ENCODE data around the gene LCA5.

Gene LCA5

DNA sequence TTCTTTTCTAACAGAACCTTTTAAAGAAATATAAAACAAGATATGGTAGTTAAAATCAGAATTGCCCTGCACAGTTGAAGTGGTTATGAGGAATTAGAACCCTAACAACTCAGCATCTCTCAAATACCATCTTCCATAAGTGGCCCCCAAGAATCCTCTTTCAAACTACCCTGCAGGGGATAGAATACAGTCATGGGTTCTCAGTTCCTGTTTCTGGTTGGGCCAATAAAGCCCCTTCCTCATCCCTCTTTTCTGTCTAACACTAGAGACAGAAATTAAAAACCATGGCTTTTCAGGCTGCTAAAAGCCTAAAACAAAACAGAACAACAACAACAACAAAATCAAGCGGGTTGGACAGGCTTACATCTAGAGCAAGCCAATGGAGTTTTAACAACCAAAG is 6.7 kb upstream of the LCA5 start:
- H3K36me3 ChIP-seq (ENCODE audit: control insufficient read depth in 2 of 2, insufficient read depth in 1 of 2, low read length in 2 of 2), result peaks cover 0 to 11% of the 10 kb centered on the region in 2 experiments; a peak in 1 of 3 replicates
- peaks cover 15% of the 10 kb centered on the region for H3K4me1 ChIP-seq (ENCODE audit: control insufficient read depth, insufficient read depth, low read length)
- ChIA-PET POLR2A (interaction anchor here (1.2 kb wide), 1 partner anchor 57 kb away, joined by 3 read pairs; no protein-coding TSS in a partner anchor), CTCF (interaction anchor here (1.2 to 2.5 kb wide), 4 partner anchors 8 to 174 kb away, joined by 3 to 16 read pairs (median 6); partner anchors contain the start of gene LCA5)
- H3K4me3 ChIP-seq (ENCODE audit: low read depth, low read length), result no peak overlapping the region
- no peaks in the 10 kb centered on the region for H3K9me3 ChIP-seq (ENCODE audit: control insufficient read depth, insufficient read depth, low read depth, low read length)
- peak overlapping the region; percentile 21; the same call in 1 of the 2 replicates for H3K27ac ChIP-seq (ENCODE audit: extremely low read depth, low read depth, low read length)
- TF ChIP-seq, protein P1, sequence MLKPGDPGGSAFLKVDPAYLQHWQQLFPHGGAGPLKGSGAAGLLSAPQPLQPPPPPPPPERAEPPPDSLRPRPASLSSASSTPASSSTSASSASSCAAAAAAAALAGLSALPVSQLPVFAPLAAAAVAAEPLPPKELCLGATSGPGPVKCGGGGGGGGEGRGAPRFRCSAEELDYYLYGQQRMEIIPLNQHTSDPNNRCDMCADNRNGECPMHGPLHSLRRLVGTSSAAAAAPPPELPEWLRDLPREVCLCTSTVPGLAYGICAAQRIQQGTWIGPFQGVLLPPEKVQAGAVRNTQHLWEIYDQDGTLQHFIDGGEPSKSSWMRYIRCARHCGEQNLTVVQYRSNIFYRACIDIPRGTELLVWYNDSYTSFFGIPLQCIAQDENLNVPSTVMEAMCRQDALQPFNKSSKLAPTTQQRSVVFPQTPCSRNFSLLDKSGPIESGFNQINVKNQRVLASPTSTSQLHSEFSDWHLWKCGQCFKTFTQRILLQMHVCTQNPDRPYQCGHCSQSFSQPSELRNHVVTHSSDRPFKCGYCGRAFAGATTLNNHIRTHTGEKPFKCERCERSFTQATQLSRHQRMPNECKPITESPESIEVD (tag by site-specific recombination; IDR thresholded peaks at IDR 0.05), result no peak
- no peak for TF ChIP-seq YY2 (tag by site-specific recombination; IDR thresholded peaks at IDR 0.05)
- TF ChIP-seq, protein P2, sequence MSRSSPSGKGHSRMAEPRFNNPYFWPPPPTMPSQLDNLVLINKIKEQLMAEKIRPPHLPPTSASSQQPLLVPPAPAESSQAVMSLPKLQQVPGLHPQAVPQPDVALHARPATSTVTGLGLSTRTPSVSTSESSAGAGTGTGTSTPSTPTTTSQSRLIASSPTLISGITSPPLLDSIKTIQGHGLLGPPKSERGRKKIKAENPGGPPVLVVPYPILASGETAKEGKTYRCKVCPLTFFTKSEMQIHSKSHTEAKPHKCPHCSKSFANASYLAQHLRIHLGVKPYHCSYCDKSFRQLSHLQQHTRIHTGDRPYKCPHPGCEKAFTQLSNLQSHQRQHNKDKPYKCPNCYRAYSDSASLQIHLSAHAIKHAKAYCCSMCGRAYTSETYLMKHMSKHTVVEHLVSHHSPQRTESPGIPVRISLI (tag by site-specific recombination; IDR thresholded peaks at IDR 0.05), result no peak
- TF ChIP-seq ZNF133 (tag by site-specific recombination; IDR thresholded peaks at IDR 0.05), result no peak
- TF ChIP-seq, protein P3, sequence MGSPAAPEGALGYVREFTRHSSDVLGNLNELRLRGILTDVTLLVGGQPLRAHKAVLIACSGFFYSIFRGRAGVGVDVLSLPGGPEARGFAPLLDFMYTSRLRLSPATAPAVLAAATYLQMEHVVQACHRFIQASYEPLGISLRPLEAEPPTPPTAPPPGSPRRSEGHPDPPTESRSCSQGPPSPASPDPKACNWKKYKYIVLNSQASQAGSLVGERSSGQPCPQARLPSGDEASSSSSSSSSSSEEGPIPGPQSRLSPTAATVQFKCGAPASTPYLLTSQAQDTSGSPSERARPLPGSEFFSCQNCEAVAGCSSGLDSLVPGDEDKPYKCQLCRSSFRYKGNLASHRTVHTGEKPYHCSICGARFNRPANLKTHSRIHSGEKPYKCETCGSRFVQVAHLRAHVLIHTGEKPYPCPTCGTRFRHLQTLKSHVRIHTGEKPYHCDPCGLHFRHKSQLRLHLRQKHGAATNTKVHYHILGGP (tag by site-specific recombination; IDR thresholded peaks at IDR 0.05), result no peak
- TF ChIP-seq, protein P4, sequence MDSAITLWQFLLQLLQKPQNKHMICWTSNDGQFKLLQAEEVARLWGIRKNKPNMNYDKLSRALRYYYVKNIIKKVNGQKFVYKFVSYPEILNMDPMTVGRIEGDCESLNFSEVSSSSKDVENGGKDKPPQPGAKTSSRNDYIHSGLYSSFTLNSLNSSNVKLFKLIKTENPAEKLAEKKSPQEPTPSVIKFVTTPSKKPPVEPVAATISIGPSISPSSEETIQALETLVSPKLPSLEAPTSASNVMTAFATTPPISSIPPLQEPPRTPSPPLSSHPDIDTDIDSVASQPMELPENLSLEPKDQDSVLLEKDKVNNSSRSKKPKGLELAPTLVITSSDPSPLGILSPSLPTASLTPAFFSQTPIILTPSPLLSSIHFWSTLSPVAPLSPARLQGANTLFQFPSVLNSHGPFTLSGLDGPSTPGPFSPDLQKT (IDR thresholded peaks at IDR 0.05; ENCODE audit: borderline replicate concordance, low read depth, low read length), result no peak
- TF ChIP-seq ZNF121 (tag by site-specific recombination; IDR thresholded peaks at IDR 0.05), result no peak
- no peak for TF ChIP-seq ZBTB20 (tag by site-specific recombination; IDR thresholded peaks at IDR 0.05)
- TF ChIP-seq ZXDB (tag by site-specific recombination; IDR thresholded peaks at IDR 0.05), result no peak
- TF ChIP-seq ZNF830 (tag by site-specific recombination; IDR thresholded peaks at IDR 0.05; ENCODE audit: low read depth), result no peak
- no peak for TF ChIP-seq ZNF23 (tag by site-specific recombination; IDR thresholded peaks at IDR 0.05; ENCODE audit: borderline replicate concordance)
- no peak for TF ChIP-seq REPIN1 (tag by site-specific recombination; IDR thresholded peaks at IDR 0.05; ENCODE audit: low read depth)
- no peak for TF ChIP-seq ZFHX2 (tag by site-specific recombination; conservative IDR thresholded peaks at IDR 0.05)
- TF ChIP-seq, protein P5, sequence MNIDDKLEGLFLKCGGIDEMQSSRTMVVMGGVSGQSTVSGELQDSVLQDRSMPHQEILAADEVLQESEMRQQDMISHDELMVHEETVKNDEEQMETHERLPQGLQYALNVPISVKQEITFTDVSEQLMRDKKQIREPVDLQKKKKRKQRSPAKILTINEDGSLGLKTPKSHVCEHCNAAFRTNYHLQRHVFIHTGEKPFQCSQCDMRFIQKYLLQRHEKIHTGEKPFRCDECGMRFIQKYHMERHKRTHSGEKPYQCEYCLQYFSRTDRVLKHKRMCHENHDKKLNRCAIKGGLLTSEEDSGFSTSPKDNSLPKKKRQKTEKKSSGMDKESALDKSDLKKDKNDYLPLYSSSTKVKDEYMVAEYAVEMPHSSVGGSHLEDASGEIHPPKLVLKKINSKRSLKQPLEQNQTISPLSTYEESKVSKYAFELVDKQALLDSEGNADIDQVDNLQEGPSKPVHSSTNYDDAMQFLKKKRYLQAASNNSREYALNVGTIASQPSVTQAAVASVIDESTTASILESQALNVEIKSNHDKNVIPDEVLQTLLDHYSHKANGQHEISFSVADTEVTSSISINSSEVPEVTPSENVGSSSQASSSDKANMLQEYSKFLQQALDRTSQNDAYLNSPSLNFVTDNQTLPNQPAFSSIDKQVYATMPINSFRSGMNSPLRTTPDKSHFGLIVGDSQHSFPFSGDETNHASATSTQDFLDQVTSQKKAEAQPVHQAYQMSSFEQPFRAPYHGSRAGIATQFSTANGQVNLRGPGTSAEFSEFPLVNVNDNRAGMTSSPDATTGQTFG (tag by site-specific recombination; IDR thresholded peaks at IDR 0.05; ENCODE audit: borderline replicate concordance), result no peak
- TF ChIP-seq ZNF585B (tag by site-specific recombination; IDR thresholded peaks at IDR 0.05), result no peak
- TF ChIP-seq, protein P6, sequence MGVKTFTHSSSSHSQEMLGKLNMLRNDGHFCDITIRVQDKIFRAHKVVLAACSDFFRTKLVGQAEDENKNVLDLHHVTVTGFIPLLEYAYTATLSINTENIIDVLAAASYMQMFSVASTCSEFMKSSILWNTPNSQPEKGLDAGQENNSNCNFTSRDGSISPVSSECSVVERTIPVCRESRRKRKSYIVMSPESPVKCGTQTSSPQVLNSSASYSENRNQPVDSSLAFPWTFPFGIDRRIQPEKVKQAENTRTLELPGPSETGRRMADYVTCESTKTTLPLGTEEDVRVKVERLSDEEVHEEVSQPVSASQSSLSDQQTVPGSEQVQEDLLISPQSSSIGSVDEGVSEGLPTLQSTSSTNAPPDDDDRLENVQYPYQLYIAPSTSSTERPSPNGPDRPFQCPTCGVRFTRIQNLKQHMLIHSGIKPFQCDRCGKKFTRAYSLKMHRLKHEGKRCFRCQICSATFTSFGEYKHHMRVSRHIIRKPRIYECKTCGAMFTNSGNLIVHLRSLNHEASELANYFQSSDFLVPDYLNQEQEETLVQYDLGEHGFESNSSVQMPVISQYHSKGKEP (tag by site-specific recombination; IDR thresholded peaks at IDR 0.05), result no peak
- no peak for TF ChIP-seq ZNF747 (tag by site-specific recombination; IDR thresholded peaks at IDR 0.05)
- no peak for TF ChIP-seq WT1 (tag by site-specific recombination; IDR thresholded peaks at IDR 0.05)
- TF ChIP-seq ZNF202 (tag by site-specific recombination; IDR thresholded peaks at IDR 0.05; ENCODE audit: borderline replicate concordance), result no peak

All from HEK293 (cell line).